SU-DHL-6 (cell line): ENCODE results near the gene CHRNA4.

Experiments
- H2AFZ ChIP-seq: fragments of 200-600 bp; sonication (generic); 2 replicates; pipeline ENCODE4 v1.6.1; 2014; ENCODE audit warnings: low read depth, mild to moderate bottlenecking, moderate library complexity, mixed read lengths, antibody characterized with exemption, low read length; ENCODE audit not compliant: severe bottlenecking
- H3F3A ChIP-seq: fragments of 200-600 bp; shearing (Covaris generic); 2 replicates; pipeline ENCODE4 v1.6.0; 2016; ENCODE audit warnings: antibody characterized with exemption, mild to moderate bottlenecking; ENCODE audit not compliant: insufficient read depth
- H3K27ac ChIP-seq: fragments of 200-600 bp; sonication (generic); 2 replicates; pipeline ENCODE4 v1.5.1; 2016; ENCODE audit warnings: low read depth, mild to moderate bottlenecking, low read length, moderate library complexity, mixed read lengths
- H3K27me3 ChIP-seq: fragments of 200-600 bp; sonication (generic), shearing (Covaris generic); 2 replicates; pipeline ENCODE4 v1.6.0; 2014; ENCODE audit warnings: mild to moderate bottlenecking, low read length
- H3K36me3 ChIP-seq: fragments of 200-600 bp; sonication (generic); 2 replicates; pipeline ENCODE4 v1.6.1; 2014; ENCODE audit warnings: mild to moderate bottlenecking, low read length, mixed read lengths
- H3K4me2 ChIP-seq: fragments of 300-600, 200-600 bp; shearing (Covaris generic), sonication (generic); 2 replicates; pipeline ENCODE4 v1.6.0; 2014; ENCODE audit warnings: low read length, low read depth, mild to moderate bottlenecking; ENCODE audit not compliant: poor library complexity, severe bottlenecking
- H3K4me3 ChIP-seq: fragments of 200-600 bp; sonication (generic); 2 replicates; pipeline ENCODE4 v1.5.1; 2014; ENCODE audit warnings: antibody characterized with exemption, low read length, mild to moderate bottlenecking, mixed read lengths; ENCODE audit not compliant: insufficient read depth, poor library complexity, severe bottlenecking
- H3K79me2 ChIP-seq: fragments of 200-600 bp; sonication (generic); 2 replicates; pipeline ENCODE4 v1.6.1; 2014; ENCODE audit warnings: mild to moderate bottlenecking, low read length, moderate library complexity; ENCODE audit not compliant: insufficient read depth
- H3K9ac ChIP-seq: fragments of 200-600 bp; sonication (generic); 2 replicates; pipeline ENCODE4 v1.7.0; 2014; ENCODE audit warnings: mild to moderate bottlenecking, low read length
- H3K9me2 ChIP-seq: fragments of 200-600 bp; sonication (generic); replicated peaks from 2 replicates; pipeline ENCODE4 v1.6.1; 2014; ENCODE audit warnings: low read length; ENCODE audit not compliant: insufficient read depth
- H3K9me3 ChIP-seq: fragments of 200-600 bp; sonication (generic); 2 replicates; pipeline ENCODE4 v1.6.1; 2014; ENCODE audit warnings: low read length, mixed read lengths; ENCODE audit not compliant: insufficient read depth
- H4K20me1 ChIP-seq: fragments of 200-600 bp; sonication (generic); 2 replicates; pipeline ENCODE4 v1.6.1; 2014; ENCODE audit warnings: low read depth, mild to moderate bottlenecking, antibody characterized with exemption, low read length, moderate library complexity, mixed read lengths
- CTCF ChIP-seq: fragments of 200-600 bp; sonication (generic); IDR thresholded peaks from one replicate; pipeline ENCODE4 v1.5.1; 2017; ENCODE audit warnings: antibody characterized with exemption, mild to moderate bottlenecking, low read length, moderate library complexity; ENCODE audit not compliant: insufficient read depth, poor library complexity, severe bottlenecking
- EZH2phosphoT487 ChIP-seq: fragments of 200-600 bp; sonication (generic), shearing (Covaris generic); conservative IDR thresholded peaks from 2 replicates; pipeline ENCODE4 v1.6.1; 2018; ENCODE audit warnings: mild to moderate bottlenecking, antibody characterized with exemption, low read length, moderate library complexity, mixed read lengths

The CHRNA4 gene

GRCh38 chr20:63370618-63371187 is 9.6 kb upstream of the CHRNA4 start:
- Histone ChIP-seq H3K27ac (no peak overlapping the region), H3K9me3 (no peaks in the 10 kb centered on the region), H3K27me3 (no peaks in the 10 kb centered on the region), H3K4me3 (no peak overlapping the region), H3F3A (no peaks in the 10 kb centered on the region), H3K79me2 (no peaks in the 10 kb centered on the region), H3K9me2 (no peaks in the 10 kb centered on the region), H2AFZ (no peak overlapping the region), H3K36me3 (no peaks in the 10 kb centered on the region), H4K20me1 (no peaks in the 10 kb centered on the region), H3K9ac (no peak overlapping the region), H3K4me2 (no peak overlapping the region)
- TF ChIP-seq CTCF (no peak), EZH2phosphoT487 (no peak)

DNA sequence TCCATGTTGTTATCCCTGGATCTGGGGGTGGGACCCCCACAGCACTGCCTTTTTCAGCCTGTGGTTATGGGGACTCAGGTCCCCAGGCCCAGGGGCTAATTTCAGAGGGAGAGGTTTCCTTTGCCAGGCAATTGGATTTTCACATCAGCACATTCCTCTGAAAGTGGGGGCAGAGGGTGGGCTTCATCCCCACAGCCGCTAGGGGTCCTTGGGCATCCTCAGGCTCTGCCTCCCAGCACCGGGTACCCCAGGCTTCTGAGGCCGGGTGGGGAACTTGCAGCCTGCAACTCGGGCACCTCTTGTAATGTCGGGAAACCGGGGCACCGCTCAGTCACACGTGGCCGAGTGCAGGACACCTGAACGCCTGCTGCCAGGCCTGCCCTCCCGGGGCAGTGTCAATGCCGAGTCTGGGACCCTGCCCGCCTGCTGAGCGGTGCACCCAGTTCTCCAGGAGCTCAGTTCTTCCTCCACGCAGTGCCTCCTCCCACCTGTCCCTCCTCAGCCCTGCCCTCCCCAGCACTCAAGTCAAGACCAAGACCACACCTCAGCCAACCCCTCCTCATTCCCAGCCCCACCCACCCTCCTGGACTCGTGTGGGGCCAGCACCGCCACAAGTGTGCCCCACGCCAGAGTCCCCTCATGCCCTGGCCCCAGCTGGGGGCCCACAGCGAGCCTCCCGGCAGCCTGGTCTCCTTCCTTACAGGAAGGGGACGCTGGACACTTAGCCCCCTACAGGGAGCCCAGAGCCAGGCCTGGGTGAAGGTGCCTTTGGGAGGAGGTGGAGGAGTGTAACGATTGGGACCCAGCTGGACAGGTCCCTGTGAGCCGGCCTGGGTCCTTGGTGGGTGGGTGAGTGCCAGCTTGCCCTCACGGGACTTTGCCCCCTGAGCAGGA is 8.8 kb upstream of the CHRNA4 start:
- TF ChIP-seq CTCF, result no peak
- no peak for TF ChIP-seq EZH2phosphoT487
- no peak overlapping the region for H3K9ac ChIP-seq
- H3K27me3 ChIP-seq, result no peaks in the 10 kb centered on the region

DNA sequence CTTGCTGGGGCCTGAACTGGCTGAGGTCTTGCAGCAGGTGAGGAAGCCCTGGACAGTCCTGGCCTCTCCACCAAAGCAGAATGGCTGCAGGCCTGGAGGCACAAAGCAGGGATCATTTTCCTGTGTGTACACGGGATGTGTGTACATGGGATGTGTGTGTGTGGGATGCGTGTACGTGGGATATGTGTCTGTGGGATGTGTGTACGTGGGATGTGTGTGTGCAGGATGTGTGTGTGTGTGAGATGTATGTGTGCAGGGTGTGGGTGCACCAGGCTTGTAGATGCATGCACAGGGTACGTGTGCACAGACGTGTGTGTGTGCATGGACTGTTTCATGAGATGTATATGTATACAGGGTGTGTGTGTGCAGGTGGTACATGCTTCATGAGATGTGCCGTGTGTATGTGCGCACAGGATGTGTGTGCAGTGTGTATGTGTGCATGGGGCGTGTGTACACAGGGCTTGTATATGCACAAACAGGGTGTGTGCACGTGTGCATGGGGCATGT is 7.9 kb upstream of the CHRNA4 start:
- Histone ChIP-seq H2AFZ (no peak overlapping the region), H3K4me3 (no peak overlapping the region), H3K27ac (no peak overlapping the region), H3K79me2 (no peaks in the 10 kb centered on the region), H3K4me2 (no peak overlapping the region), H3K9ac (no peak overlapping the region), H3K27me3 (no peaks in the 10 kb centered on the region), H3K9me2 (no peaks in the 10 kb centered on the region), H3K9me3 (no peaks in the 10 kb centered on the region), H4K20me1 (no peaks in the 10 kb centered on the region), H3K36me3 (no peaks in the 10 kb centered on the region), H3F3A (no peaks in the 10 kb centered on the region)
- no peak for TF ChIP-seq CTCF
- TF ChIP-seq EZH2phosphoT487, result no peak

More for the DNA sequence above, 8.8 kb upstream of the CHRNA4 start:
- Histone ChIP-seq H3K4me3 (no peak overlapping the region), H3K27ac (no peak overlapping the region), H3K9me3 (no peaks in the 10 kb centered on the region), H3F3A (no peaks in the 10 kb centered on the region), H3K9me2 (no peaks in the 10 kb centered on the region), H3K36me3 (no peaks in the 10 kb centered on the region), H3K79me2 (no peaks in the 10 kb centered on the region), H2AFZ (no peak overlapping the region), H4K20me1 (no peaks in the 10 kb centered on the region), H3K4me2 (no peak overlapping the region)
